Right atrium auricular region (tissue), 2 donors: ENCODE results near the gene RBMS2. TPM values are rescaled to one million over a fixed set of nuclear protein-coding genes. Genes with fewer than 3 reads are reported as not detected.

Source experiments
- DNase-seq: peaks from one replicate; pipeline ENCODE4 v3.0.0-alpha.2; 2019; ENCODE audit warnings: low spot score
- H3K27ac ChIP-seq, 2 donors: fragments of 200-600 bp; sonication (generic); 1 replicate in 1 of 2; 2 replicates in 1 of 2; pipeline ENCODE4 v1.5.1; 2016 to 2019
- H3K27me3 ChIP-seq, 2 donors: fragments of 200-600 bp; sonication (generic); one replicate each; pipeline versions ENCODE4 v1.5.1 to v1.6.0; 2017 to 2019
- H3K36me3 ChIP-seq: fragments of 200-600 bp; sonication (generic); one replicate; pipeline ENCODE4 v1.5.1; 2016
- H3K4me1 ChIP-seq, 2 donors: fragments of 200-600 bp; sonication (generic); one replicate each; pipeline versions ENCODE4 v1.5.1 to v1.6.0; 2017 to 2019
- H3K4me3 ChIP-seq, 2 donors: fragments of 200-600 bp; sonication (generic); 1 replicate in 1 of 2; 2 replicates in 1 of 2; pipeline ENCODE4 v1.5.1; 2017 to 2019; ENCODE audit warnings: mild to moderate bottlenecking in 1 of 2, moderate library complexity in 1 of 2
- H3K9me3 ChIP-seq, 2 donors: fragments of 200-600 bp; sonication (generic); one replicate each; pipeline ENCODE4 v1.5.1; 2019
- CTCF ChIP-seq, 2 donors: fragments of 200-600 bp; sonication (generic); IDR thresholded peaks; one replicate each; pipeline ENCODE4 v1.5.1; 2019; ENCODE audit warnings: antibody characterized with exemption in 2 of 2
- total RNA-seq, 2 donors: library from RNA; depleted of rRNA; stranded (reverse); fragments of >200 nt; gene quantifications; one replicate each; pipeline ENCODE4 v1.1.0, GENCODE V29; 2016

RBMS2 gene
- total RNA-seq, 2 donors from 2014 or later, result 12.8 to 28.5 TPM

- no peaks in the 10 kb centered on the region for H3K9me3 ChIP-seq
- TF ChIP-seq CTCF (IDR thresholded peaks at IDR 0.05), result no peak
- H3K4me1 ChIP-seq, result peaks cover 0 to 27% of the 10 kb centered on the region in 2 donors
- H3K27ac ChIP-seq, result peak overlapping the region; percentile 11 to 43
- H3K4me3 ChIP-seq, result no peak overlapping the region
- no peaks in the 10 kb centered on the region for H3K27me3 ChIP-seq
- no peak for DNase-seq
- peaks cover 65% of the 10 kb centered on the region for H3K36me3 ChIP-seq
These were observed 95.3 kb downstream of the RBMS2 start for GRCh38 chr12:56616925-56617324.

GRCh38 chr12:56622535-56622934, 100.9 kb downstream of the RBMS2 start:
- Histone ChIP-seq H3K4me1 (peaks cover 0 to 37% of the 10 kb centered on the region in 2 donors), H3K27me3 (no peaks in the 10 kb centered on the region), H3K9me3 (no peaks in the 10 kb centered on the region), H3K27ac (no peak overlapping the region), H3K4me3 (no peak overlapping the region), H3K36me3 (peaks cover 14% of the 10 kb centered on the region)
- TF ChIP-seq CTCF (IDR thresholded peaks at IDR 0.05), result no peak
- DNase-seq, result no peak

- no peak for TF ChIP-seq CTCF (IDR thresholded peaks at IDR 0.05)
- no peak for DNase-seq
- H3K36me3 ChIP-seq, result peaks cover 6% of the 10 kb centered on the region
- H3K27ac ChIP-seq, result no peak overlapping the region
- no peaks in the 10 kb centered on the region for H3K27me3 ChIP-seq
- no peaks in the 10 kb centered on the region for H3K9me3 ChIP-seq
- no peak overlapping the region for H3K4me3 ChIP-seq
- H3K4me1 ChIP-seq, result peaks cover 0 to 56% of the 10 kb centered on the region in 2 donors
These were observed 105.1 kb downstream of the RBMS2 start for GRCh38 chr12:56626701-56627100.

GRCh38 chr12:56628671-56629458, 107.2 kb downstream of the RBMS2 start:
- Histone ChIP-seq H3K9me3 (no peaks in the 10 kb centered on the region), H3K27me3 (no peaks in the 10 kb centered on the region), H3K4me3 (peak overlapping the region; percentile 97 to 99), H3K27ac (peak overlapping the region; percentile 96 to 98), H3K36me3 (no peaks in the 10 kb centered on the region), H3K4me1 (peaks cover 0 to 64% of the 10 kb centered on the region in 2 donors)
- no peak for TF ChIP-seq CTCF (IDR thresholded peaks at IDR 0.05)
- DNase-seq, result peak; percentile 78

GRCh38 chr12:56629459-56630179, 108.0 kb downstream of the RBMS2 start:
- H3K27me3 ChIP-seq, result no peaks in the 10 kb centered on the region
- H3K4me3 ChIP-seq, result peak overlapping the region; percentile 97 to 99
- peaks cover 0 to 62% of the 10 kb centered on the region in 2 donors for H3K4me1 ChIP-seq
- H3K27ac ChIP-seq, result peak overlapping the region; percentile 96 to 98
- no peak for TF ChIP-seq CTCF (IDR thresholded peaks at IDR 0.05)
- no peaks in the 10 kb centered on the region for H3K36me3 ChIP-seq
- H3K9me3 ChIP-seq, result no peaks in the 10 kb centered on the region
- DNase-seq, result no peak
